Stimulated activated CD8-positive, alpha-beta memory T cell treated with anti-CD3 and anti-CD28 coated beads, Interleukin-12 subunit alpha, Interleukin-12 subunit beta, amount 100 ng/mL, for 24 hours (primary cell): ENCODE measurements around the gene EMC9.

Source experiments
- DNase-seq: peaks from one replicate; pipeline ENCODE4 v3.0.0-alpha.2; 2020; ENCODE audit errors: extremely low read depth

Gene EMC9

DNA sequence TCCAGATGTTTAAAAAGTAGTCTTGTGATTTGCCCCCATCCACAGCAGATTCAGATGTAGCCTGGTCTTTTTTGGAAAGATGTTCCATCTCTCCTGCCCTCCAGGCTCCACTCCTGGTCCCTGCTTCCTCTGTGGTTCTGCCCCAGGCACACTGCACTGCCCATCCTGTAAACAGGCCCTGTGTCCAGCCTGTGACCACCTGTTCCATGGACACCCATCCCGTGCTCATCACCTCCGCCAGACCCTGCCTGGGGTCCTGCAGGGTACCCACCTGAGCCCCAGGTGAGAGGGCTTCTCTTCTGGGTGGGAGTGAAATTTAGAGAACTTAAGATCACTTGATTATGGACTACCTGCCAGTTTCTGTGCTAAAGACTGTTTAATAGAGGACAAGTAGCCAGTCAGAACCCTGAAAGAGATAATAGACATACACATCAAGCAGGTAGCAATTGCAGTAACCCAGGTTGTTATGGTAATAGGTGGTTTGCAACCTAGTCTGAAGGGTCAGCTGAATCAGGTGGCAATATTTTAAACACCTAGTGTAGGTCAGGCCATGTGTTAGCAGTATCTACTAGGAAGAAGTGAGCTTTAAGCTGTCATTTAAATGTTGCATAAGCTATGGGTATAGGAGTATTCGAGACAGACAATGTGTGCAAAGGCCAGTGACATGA, 8.0 kb upstream of the EMC9 start:
- no peak for DNase-seq

DNA sequence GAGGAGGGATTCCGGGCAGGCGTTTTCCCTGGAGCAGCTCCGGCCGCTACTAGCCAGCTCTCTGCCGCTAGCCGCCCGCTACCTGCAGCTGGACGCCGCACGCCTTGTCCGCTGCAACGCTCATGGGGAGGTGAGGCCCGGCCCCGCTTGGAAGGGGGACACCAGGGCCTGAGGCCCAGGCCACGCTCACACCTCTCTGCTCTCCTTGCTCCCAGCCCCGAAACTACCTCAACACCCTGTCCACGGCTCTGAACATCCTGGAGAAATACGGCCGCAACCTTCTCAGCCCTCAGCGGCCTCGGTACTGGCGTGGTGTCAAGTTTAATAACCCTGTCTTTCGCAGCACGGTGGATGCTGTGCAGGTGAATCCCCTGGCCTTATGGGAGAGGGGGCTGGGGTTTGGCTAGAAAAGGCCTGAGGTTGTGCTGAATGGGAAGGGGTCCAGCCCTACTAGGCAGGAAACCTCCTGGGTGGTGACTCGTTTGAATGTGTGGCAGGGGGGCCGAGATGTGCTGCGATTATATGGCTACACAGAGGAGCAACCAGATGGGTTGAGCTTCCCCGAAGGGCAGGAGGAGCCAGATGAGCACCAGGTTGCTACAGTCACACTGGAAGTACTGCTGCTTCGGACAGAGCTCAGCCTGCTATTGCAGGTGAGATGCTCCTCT, 6.5 kb upstream of the EMC9 start:
- no peak for DNase-seq

- peak; percentile 98 for DNase-seq
These were observed 5.8 kb upstream of the EMC9 start, which contains the start of gene RNF31 for GRCh38 chr14:24146978-24147760. Gene RNF31, plus strand, starts transcription at chr14:24147498. Its CDS starts 201 bp downstream, at chr14:24147699.

- peak; percentile 82 for DNase-seq
These were observed 5.1 kb upstream of the EMC9 start, which contains the start of gene PSME2 for GRCh38 chr14:24146453-24146977. Gene PSME2, minus strand, starts transcription at chr14:24146610. Its CDS starts 29 bp downstream, at chr14:24146581.

DNA sequence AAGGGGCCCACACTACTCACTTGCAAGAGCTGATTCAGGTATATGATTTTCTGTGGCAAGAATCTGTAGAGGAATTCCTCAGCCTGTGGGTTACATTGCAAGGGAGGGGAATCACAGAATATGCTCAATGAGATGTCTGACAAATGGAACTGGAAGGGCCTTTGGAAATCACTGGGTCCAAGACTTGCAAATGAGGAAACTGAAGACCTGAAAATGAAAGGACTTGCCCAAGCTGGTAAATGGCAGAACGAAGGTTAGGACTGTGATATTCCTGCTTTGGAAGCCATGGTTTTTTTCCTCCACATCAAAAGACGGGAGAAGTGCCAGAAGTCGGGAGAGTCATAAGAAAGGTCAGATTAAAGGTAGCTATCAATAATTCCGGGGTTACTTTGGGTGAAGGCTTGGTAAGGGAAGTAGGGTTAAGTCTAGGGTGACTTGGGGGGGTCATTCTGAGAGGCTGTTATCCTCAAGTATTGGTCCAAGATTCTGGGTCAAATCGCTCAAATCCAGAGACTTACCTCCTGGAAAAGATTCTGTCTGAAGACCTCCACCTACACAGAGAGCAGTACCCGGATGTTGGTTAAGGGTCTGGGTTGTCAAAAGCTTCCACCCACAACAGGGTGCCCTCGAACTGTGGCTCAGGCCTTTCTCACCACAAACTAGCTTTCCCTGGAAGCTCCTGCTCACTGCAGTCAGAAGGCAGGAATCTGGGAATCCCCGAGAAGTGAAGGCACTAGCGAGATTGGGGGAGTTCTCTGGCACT, 4.5 kb upstream of the EMC9 start:
- DNase-seq = no peak

DNA sequence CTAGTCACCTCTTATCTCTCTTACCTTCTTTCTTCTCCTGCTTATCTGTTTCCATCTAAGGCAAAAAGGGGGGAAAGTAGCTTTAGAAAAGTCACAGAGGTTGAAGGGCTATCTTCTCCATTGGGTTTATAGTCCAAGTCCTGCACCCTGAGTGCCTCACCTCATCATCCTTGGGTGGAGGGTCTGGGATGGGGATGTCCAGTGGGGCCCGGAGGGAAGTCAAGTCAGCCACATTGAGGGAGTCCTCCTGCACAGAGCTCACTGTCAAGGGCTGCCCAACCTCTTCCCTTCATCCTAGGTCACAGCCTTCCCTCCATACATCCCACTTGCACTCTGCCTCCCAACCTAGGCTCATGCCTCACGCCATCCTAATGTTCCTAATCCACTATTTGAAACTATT, 3.8 kb upstream of the EMC9 start:
- DNase-seq = no peak

- DNase-seq = no peak
These were observed 3.1 kb upstream of the EMC9 start for GRCh38 chr14:24144451-24144850.

- DNase-seq = no peak
These were observed 2.1 kb upstream of the EMC9 start for GRCh38 chr14:24143511-24143910.

- DNase-seq = no peak
These were observed 2.0 kb downstream of the EMC9 start for GRCh38 chr14:24139272-24139934.

DNA sequence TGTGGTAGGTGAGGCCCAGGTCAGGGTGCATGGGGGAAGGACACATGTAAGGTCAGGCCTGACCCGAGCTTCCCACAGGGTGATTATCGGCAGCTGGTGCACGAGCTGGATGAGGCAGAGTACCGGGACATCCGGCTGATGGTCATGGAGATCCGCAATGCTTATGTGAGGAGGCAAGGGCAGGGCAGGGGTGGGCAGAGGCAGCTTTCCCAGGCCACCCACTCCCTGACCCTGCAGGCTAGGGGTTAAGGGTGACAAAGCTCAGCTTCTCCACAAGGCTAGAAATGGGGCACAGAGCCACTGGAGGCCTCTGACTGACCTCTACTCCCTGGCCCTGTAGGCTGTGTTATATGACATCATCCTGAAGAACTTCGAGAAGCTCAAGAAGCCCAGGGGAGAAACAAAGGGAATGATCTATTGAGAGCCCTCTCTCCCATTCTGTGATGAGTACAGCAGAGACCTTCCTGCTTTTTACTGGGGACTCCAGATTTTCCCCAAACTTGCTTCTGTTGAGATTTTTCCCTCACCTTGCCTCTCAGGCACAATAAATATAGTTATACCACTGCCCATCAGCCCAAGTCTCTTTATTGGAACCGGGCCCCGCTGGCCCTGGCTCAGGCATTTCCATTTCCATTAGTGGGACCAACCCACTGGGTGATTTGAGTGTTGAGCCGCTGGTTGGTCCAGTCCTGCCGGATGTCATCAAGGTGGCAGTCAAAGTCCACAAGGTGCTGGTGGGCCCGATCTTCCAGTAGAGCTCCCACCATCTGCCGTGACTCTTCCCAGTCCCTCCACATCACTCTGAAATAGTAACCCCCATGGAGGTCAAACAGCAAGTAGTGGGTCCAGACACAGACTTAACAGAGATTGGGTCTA, 2.8 kb downstream of the EMC9 start:
- DNase-seq = no peak

DNA sequence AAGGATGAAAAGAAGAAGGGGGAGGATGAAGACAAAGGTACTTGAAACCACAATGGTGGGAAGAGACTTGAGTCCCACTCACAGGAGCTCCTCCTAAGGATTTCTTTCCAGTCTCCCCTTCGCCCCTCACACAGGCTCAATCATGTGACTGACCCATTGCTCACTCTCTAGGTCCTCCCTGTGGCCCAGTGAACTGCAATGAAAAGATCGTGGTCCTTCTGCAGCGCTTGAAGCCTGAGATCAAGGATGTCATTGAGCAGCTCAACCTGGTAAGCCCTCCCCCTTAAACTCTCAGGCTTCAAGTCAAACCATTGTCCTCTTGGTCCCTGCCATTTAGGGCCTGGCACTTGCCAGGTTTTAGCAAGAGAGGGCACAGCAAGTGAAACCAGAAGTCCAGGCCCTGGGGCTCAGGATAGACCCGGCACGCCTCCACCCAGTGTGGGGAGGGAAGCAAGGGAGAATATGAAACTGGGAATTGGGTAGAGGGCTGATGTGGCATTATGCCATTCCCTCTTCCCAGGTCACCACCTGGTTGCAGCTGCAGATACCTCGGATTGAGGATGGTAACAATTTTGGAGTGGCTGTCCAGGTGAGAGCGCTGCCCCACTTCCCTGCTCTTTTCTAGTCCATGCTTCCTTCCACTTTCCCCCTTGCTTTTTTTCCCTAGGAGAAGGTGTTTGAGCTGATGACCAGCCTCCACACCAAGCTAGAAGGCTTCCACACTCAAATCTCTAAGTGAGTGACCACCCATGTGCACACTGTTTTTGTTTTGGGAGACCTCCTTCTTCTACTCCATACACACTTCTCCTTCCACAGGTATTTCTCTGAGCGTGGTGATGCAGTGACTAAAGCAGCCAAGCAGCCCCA, 3.6 kb downstream of the EMC9 start:
- no peak for DNase-seq

- no peak for DNase-seq
These were observed 4.5 kb downstream of the EMC9 start for GRCh38 chr14:24136684-24137528.

GRCh38 chr14:24135834-24136683, 5.3 kb downstream of the EMC9 start, which contains the start of gene PSME1:
Gene PSME1, plus strand, starts transcription at chr14:24136194. Its CDS starts 69 bp downstream, at chr14:24136263.
- DNase-seq = peak; percentile 83

GRCh38 chr14:24135584-24135833, 5.9 kb downstream of the EMC9 start:
- no peak for DNase-seq

- no peak for DNase-seq
These were observed 7.7 kb downstream of the EMC9 start for GRCh38 chr14:24133735-24134134.

- DNase-seq = no peak
These were observed 8.4 kb downstream of the EMC9 start for GRCh38 chr14:24132976-24133375.

DNA sequence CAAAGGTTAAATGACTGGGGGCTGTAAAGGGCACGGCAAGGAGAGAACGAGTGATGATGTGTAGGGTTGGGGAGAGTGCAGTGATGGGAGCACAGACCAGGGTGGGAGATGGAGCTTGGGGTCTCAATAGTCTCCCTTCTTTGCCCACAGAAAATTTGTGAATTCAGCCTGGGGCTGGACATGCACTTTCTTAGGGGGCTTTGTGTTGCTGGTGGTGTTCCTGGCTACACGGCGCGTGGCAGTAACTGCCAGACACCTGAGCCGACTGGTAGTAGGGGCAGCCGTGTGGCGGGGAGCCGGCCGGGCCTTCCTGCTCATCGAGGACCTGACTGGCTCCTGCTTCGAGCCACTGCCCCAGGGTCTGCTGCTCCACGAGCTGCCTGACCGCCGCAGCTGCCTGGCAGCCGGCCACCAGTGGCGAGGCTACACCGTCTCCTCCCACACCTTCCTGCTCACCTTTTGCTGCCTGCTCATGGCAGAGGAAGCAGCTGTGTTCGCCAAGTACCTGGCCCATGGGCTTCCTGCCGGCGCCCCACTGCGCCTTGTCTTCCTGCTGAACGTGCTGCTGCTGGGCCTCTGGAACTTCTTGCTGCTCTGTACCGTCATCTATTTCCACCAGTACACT, 9.2 kb downstream of the EMC9 start:
- no peak for DNase-seq
